ENCODE data around the gene CCDC178.

- TF ChIP-seq, protein P1, sequence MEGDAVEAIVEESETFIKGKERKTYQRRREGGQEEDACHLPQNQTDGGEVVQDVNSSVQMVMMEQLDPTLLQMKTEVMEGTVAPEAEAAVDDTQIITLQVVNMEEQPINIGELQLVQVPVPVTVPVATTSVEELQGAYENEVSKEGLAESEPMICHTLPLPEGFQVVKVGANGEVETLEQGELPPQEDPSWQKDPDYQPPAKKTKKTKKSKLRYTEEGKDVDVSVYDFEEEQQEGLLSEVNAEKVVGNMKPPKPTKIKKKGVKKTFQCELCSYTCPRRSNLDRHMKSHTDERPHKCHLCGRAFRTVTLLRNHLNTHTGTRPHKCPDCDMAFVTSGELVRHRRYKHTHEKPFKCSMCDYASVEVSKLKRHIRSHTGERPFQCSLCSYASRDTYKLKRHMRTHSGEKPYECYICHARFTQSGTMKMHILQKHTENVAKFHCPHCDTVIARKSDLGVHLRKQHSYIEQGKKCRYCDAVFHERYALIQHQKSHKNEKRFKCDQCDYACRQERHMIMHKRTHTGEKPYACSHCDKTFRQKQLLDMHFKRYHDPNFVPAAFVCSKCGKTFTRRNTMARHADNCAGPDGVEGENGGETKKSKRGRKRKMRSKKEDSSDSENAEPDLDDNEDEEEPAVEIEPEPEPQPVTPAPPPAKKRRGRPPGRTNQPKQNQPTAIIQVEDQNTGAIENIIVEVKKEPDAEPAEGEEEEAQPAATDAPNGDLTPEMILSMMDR (IDR thresholded peaks at IDR 0.05): peak in 5 of 6 experiments; percentile 8 to 39 (median 24)
- no peak for TF ChIP-seq POLR2A (IDR thresholded peaks at IDR 0.05)
These were observed at the start of gene CCDC178 for GRCh38 chr18:33440060-33441043.

Data from esophagus squamous epithelium (tissue), 4 donors.